Measurements from ENCODE around the gene SNUPN.

The SNUPN gene

GRCh38 chr15:75647370-75648155 lies 22.0 kb upstream of the SNUPN start, which contains the start of gene SNX33:
Gene SNX33 (plus strand): TSS chr15:75647912. CDS start chr15:75649103, 1,191 bp downstream.
- peak; percentile 78 for DNase-seq (ENCODE audit: extremely low spot score)
- CTCF ChIA-PET = interaction anchor here (0.7 to 1.9 kb wide), 13 partner anchors 9 to 341 kb away, joined by 3 to 12 read pairs (median 5); partner anchors contain the start of genes MAN2C1, SIN3A and SNUPN
- POLR2A ChIA-PET = interaction anchor here (0.8 to 5.4 kb wide), 19 partner anchors 7 to 279 kb away, joined by 3 to 37 read pairs (median 4); partner anchors contain the start of genes CSPG4, IMP3, MAN2C1 and PTPN9
- no peak for TF ChIP-seq FOXA1 (IDR thresholded peaks at IDR 0.05)
- TF ChIP-seq L3MBTL2 (conservative IDR thresholded peaks at IDR 0.05) = peak; percentile 20; the same call in 1 of the 2 replicates
- no peak for TF ChIP-seq NFRKB (IDR thresholded peaks at IDR 0.05)
- no peak for TF ChIP-seq BHLHE40 (IDR thresholded peaks at IDR 0.05; ENCODE audit: borderline replicate concordance)

GRCh38 chr15:75646944-75647364 lies 21.4 kb upstream of the SNUPN start:
- POLR2A ChIA-PET = interaction anchor here (0.8 to 3.5 kb wide), 16 partner anchors 10 to 278 kb away, joined by 3 to 37 read pairs (median 4); partner anchors contain the start of genes CSPG4, MAN2C1, PTPN9 and SIN3A
- CTCF ChIA-PET = interaction anchor here (0.6 to 1.9 kb wide), 10 partner anchors 15 to 551 kb away, joined by 3 to 12 read pairs (median 4); partner anchors contain the start of genes MAN2C1, SIN3A and SNUPN
- peak; percentile 38 for DNase-seq (ENCODE audit: extremely low spot score)

DNA sequence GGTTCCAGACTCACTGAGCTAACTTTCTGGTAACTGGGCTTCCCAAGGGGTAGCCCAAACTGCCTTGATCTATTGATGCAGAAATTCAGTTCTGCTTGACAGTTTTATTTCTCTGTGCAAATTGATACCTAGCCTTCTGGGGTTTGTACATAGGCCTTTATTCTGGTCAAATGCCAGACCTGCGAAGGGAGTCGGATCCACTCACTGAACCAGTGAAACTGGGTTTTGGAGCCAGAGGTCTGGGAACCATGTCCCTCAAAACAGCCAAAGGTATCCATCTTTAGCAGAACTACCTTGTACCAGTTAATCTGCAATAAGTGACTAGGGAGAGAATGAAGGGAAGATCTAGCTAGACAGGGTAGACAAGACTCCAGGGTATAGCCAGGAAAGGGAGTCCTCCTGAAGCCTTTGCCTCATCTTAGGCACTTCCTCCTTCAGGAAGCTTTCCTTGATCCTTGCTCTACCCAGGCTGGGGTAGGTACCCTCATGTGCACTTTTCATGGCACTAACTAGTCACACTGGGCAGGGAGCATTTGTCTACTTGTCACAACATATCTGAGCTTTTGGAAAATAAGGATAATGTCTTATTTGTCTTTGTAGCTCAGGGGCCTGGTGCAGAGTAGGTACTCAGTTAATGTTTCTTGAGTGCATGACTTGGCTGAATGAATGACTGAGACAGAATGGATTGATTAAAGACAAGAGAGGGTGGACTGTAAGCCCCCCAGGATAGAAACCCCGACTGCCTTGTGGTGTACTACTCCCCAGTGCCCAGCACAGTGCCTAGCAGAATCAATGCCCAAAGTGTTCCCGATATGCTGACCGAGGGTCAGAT lies 20.8 kb upstream of the SNUPN start:
- ChIA-PET CTCF (interaction anchor here (0.6 to 1.8 kb wide), 4 partner anchors 50 to 550 kb away, joined by 3 to 12 read pairs (median 5); partner anchors contain the start of genes MAN2C1 and SIN3A), POLR2A (interaction anchor here (1.1 to 3.5 kb wide), 7 partner anchors 9 to 278 kb away, joined by 3 to 37 read pairs (median 18); partner anchors contain the start of genes MAN2C1, SIN3A and SNUPN)
- TF ChIP-seq ARNT (IDR thresholded peaks at IDR 0.05) = no peak
- TF ChIP-seq HDGF (IDR thresholded peaks at IDR 0.05; ENCODE audit: borderline replicate concordance) = no peak
- TF ChIP-seq LEF1 (IDR thresholded peaks at IDR 0.05; ENCODE audit: borderline replicate concordance) = no peak
- no peak for TF ChIP-seq NFRKB (IDR thresholded peaks at IDR 0.05)
- TF ChIP-seq ZNF384 (IDR thresholded peaks at IDR 0.05) = no peak
- no peak for TF ChIP-seq FOXK2 (IDR thresholded peaks at IDR 0.05)
- no peak for TF ChIP-seq CTBP1 (IDR thresholded peaks at IDR 0.05; ENCODE audit: borderline replicate concordance)
- no peak for TF ChIP-seq ELF4 (IDR thresholded peaks at IDR 0.05)
- no peak for TF ChIP-seq SP1 (IDR thresholded peaks at IDR 0.05)
- TF ChIP-seq TARDBP (IDR thresholded peaks at IDR 0.05) = no peak
- TF ChIP-seq L3MBTL2 (conservative IDR thresholded peaks at IDR 0.05) = no peak
- TF ChIP-seq FOXM1 (IDR thresholded peaks at IDR 0.05; ENCODE audit: borderline replicate concordance) = no peak
- no peak for DNase-seq (ENCODE audit: extremely low spot score)

More at GRCh38 chr15:75646944-75647364, 21.4 kb upstream of the SNUPN start:
- TF ChIP-seq SUZ12 (IDR thresholded peaks at IDR 0.05) (no peak), FOXK2 (IDR thresholded peaks at IDR 0.05) (no peak), NFRKB (IDR thresholded peaks at IDR 0.05) (no peak), ZNF384 (IDR thresholded peaks at IDR 0.05) (no peak), TARDBP (IDR thresholded peaks at IDR 0.05) (no peak), SP1 (IDR thresholded peaks at IDR 0.05) (no peak), L3MBTL2 (conservative IDR thresholded peaks at IDR 0.05) (no peak), CTBP1 (IDR thresholded peaks at IDR 0.05; ENCODE audit: borderline replicate concordance) (no peak), LEF1 (IDR thresholded peaks at IDR 0.05; ENCODE audit: borderline replicate concordance) (no peak), FOXM1 (IDR thresholded peaks at IDR 0.05; ENCODE audit: borderline replicate concordance) (no peak), ARNT (IDR thresholded peaks at IDR 0.05) (no peak), HDGF (IDR thresholded peaks at IDR 0.05; ENCODE audit: borderline replicate concordance) (no peak), BHLHE40 (IDR thresholded peaks at IDR 0.05; ENCODE audit: borderline replicate concordance) (no peak), FOXA1 (IDR thresholded peaks at IDR 0.05) (no peak), ELF4 (IDR thresholded peaks at IDR 0.05) (no peak)

- DNase-seq (ENCODE audit: extremely low spot score) = no peak
- TF ChIP-seq FOXM1 (IDR thresholded peaks at IDR 0.05; ENCODE audit: borderline replicate concordance) (no peak), HDGF (IDR thresholded peaks at IDR 0.05; ENCODE audit: borderline replicate concordance) (no peak), NFRKB (IDR thresholded peaks at IDR 0.05) (no peak), TARDBP (IDR thresholded peaks at IDR 0.05) (no peak), SP1 (IDR thresholded peaks at IDR 0.05) (no peak), SUZ12 (IDR thresholded peaks at IDR 0.05) (no peak), LEF1 (IDR thresholded peaks at IDR 0.05; ENCODE audit: borderline replicate concordance) (no peak), ELF4 (IDR thresholded peaks at IDR 0.05) (no peak), BHLHE40 (IDR thresholded peaks at IDR 0.05; ENCODE audit: borderline replicate concordance) (no peak), ARNT (IDR thresholded peaks at IDR 0.05) (no peak), FOXA1 (IDR thresholded peaks at IDR 0.05) (no peak), ZNF384 (IDR thresholded peaks at IDR 0.05) (no peak), FOXK2 (IDR thresholded peaks at IDR 0.05) (no peak), L3MBTL2 (conservative IDR thresholded peaks at IDR 0.05) (no peak), CTBP1 (IDR thresholded peaks at IDR 0.05; ENCODE audit: borderline replicate concordance) (no peak)
- TF ChIP-seq, protein P1, sequence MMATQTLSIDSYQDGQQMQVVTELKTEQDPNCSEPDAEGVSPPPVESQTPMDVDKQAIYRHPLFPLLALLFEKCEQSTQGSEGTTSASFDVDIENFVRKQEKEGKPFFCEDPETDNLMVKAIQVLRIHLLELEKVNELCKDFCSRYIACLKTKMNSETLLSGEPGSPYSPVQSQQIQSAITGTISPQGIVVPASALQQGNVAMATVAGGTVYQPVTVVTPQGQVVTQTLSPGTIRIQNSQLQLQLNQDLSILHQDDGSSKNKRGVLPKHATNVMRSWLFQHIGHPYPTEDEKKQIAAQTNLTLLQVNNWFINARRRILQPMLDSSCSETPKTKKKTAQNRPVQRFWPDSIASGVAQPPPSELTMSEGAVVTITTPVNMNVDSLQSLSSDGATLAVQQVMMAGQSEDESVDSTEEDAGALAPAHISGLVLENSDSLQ (IDR thresholded peaks at IDR 0.05) = no peak
- ChIA-PET POLR2A (interaction anchor here (0.9 kb wide), 1 partner anchor 27 kb away, joined by 3 read pairs; no protein-coding TSS in a partner anchor), CTCF (interaction anchor here (1.0 kb wide), 1 partner anchor 40 kb away, joined by 3 read pairs; no protein-coding TSS in a partner anchor)
Observed at GRCh38 chr15:75644376-75644775, 18.9 kb upstream of the SNUPN start.

DNA sequence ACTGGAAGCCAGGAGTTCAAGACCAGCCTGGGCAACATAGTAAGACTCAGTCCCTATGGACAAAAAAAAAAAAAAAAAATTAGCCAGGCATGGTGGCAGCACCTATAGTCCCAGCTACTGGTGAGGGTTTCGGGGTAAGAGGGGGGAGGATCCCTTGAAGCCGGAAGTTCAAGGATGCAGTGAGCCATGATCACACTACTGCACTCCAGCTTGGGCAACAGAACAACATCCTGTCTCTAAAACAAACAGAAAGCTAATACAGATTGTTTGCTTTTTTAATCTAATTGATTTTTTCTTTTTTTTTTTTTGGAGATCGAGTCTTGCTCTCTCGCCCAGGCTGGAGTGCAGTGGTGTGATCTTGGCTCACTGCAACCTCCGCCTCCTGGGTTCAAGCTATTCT lies 16.1 kb upstream of the SNUPN start:
- POLR2A ChIA-PET = interaction anchor here (0.8 to 7.3 kb wide), 5 partner anchors 8 to 189 kb away, joined by 3 to 99 read pairs (median 27); partner anchors contain the start of genes SIN3A, SNUPN and SNX33

More for the DNA sequence above, 16.1 kb upstream of the SNUPN start:
- TF ChIP-seq ARNT (IDR thresholded peaks at IDR 0.05) (no peak), CTBP1 (IDR thresholded peaks at IDR 0.05; ENCODE audit: borderline replicate concordance) (no peak), NFRKB (IDR thresholded peaks at IDR 0.05) (no peak), ELF4 (IDR thresholded peaks at IDR 0.05) (no peak)
- CTCF ChIA-PET = interaction anchor here (0.6 to 2.9 kb wide), 4 partner anchors 9 to 287 kb away, joined by 3 to 9 read pairs (median 4); partner anchors contain the start of gene MAN2C1
- DNase-seq (ENCODE audit: extremely low spot score) = no peak
